H9 (cell line): ENCODE results near the gene MPL. TPM values are rescaled to one million over a fixed set of nuclear protein-coding genes. Genes with fewer than 3 reads are reported as not detected.

ENCODE experiments used
- DNase-seq: peaks from one replicate; pipeline ENCODE4 v3.0.0-alpha.2; 2017
- H2AFZ ChIP-seq: one replicate; pipeline ENCODE4 v1.6.1; 2013; ENCODE audit warnings: mild to moderate bottlenecking, low read length, control low read depth, moderate library complexity
- H2AK5ac ChIP-seq: 2 replicates; pipeline ENCODE4 v1.6.1; 2013; ENCODE audit warnings: low read length, control low read depth, mixed read lengths; ENCODE audit not compliant: insufficient read length
- H2BK120ac ChIP-seq: one replicate; pipeline ENCODE4 v1.6.1; 2013; ENCODE audit warnings: low read depth, mild to moderate bottlenecking, low read length, control low read depth, inconsistent platforms; ENCODE audit not compliant: poor library complexity, severe bottlenecking
- H2BK12ac ChIP-seq: 2 replicates; pipeline ENCODE4 v1.6.1; 2013; ENCODE audit warnings: low read length, control low read depth, mixed read lengths, low read depth; ENCODE audit not compliant: insufficient read length
- H2BK15ac ChIP-seq: 2 replicates; pipeline ENCODE4 v1.6.1; 2013; ENCODE audit warnings: low read depth, low read length, control low read depth
- H2BK20ac ChIP-seq: one replicate; pipeline ENCODE4 v1.6.1; 2013; ENCODE audit warnings: low read depth, mild to moderate bottlenecking, low read length, control low read depth, inconsistent platforms; ENCODE audit not compliant: poor library complexity, severe bottlenecking
- H2BK5ac ChIP-seq: 2 replicates; pipeline ENCODE4 v1.6.1; 2013; ENCODE audit warnings: low read length, control low read depth, mixed read lengths; ENCODE audit not compliant: insufficient read length
- H3K14ac ChIP-seq: 2 replicates; pipeline ENCODE4 v1.6.1; 2013; ENCODE audit warnings: low read length, control low read depth; ENCODE audit not compliant: insufficient read depth
- H3K18ac ChIP-seq: 2 replicates; pipeline ENCODE4 v1.6.1; 2013; ENCODE audit warnings: low read depth, mild to moderate bottlenecking, mixed read lengths, low read length, control low read depth; ENCODE audit not compliant: insufficient read length
- H3K23ac ChIP-seq: 2 replicates; pipeline ENCODE4 v1.6.1; 2013; ENCODE audit warnings: low read length, control low read depth, mixed read lengths, low read depth; ENCODE audit not compliant: insufficient read length
- H3K23me2 ChIP-seq: 2 replicates; pipeline ENCODE4 v1.6.1; 2013; ENCODE audit warnings: low read depth, mild to moderate bottlenecking, mixed read lengths, low read length, control low read depth; ENCODE audit not compliant: insufficient read length, poor library complexity, severe bottlenecking
- H3K27ac ChIP-seq: 2 replicates; pipeline ENCODE4 v1.5.1; 2013; ENCODE audit warnings: low read length, control low read depth, mixed read lengths, low read depth; ENCODE audit not compliant: insufficient read length
- H3K27me3 ChIP-seq: 2 replicates; pipeline ENCODE4 v1.6.1; 2013; ENCODE audit warnings: low read length, control low read depth, inconsistent platforms; ENCODE audit not compliant: insufficient read depth
- H3K4ac ChIP-seq: 2 replicates; pipeline ENCODE4 v1.6.1; 2013; ENCODE audit warnings: low read depth, mild to moderate bottlenecking, control low read depth, inconsistent platforms, low read length, moderate library complexity
- H3K4me1 ChIP-seq: 2 replicates; pipeline ENCODE4 v1.6.1; 2013; ENCODE audit warnings: low read length, control low read depth, inconsistent platforms; ENCODE audit not compliant: insufficient read depth
- H3K4me2 ChIP-seq: 2 replicates; pipeline ENCODE4 v1.6.1; 2013; ENCODE audit warnings: low read length, control low read depth, mixed read lengths; ENCODE audit not compliant: insufficient read length, insufficient read depth
- H3K56ac ChIP-seq: 2 replicates; pipeline ENCODE4 v1.6.1; 2013; ENCODE audit warnings: low read depth, mild to moderate bottlenecking, mixed read lengths, low read length, control low read depth; ENCODE audit not compliant: insufficient read length
- H3K79me1 ChIP-seq: 2 replicates; pipeline ENCODE4 v1.6.1; 2013; ENCODE audit warnings: low read depth, mild to moderate bottlenecking, moderate library complexity, low read length, control low read depth, inconsistent platforms; ENCODE audit not compliant: insufficient read depth, poor library complexity, severe bottlenecking
- H3K79me2 ChIP-seq: 2 replicates; pipeline ENCODE4 v1.6.1; 2013; ENCODE audit warnings: low read length, control low read depth, inconsistent platforms; ENCODE audit not compliant: insufficient read depth
- H3K9ac ChIP-seq: 2 replicates; pipeline ENCODE4 v1.6.1; 2013; ENCODE audit warnings: low read length, control low read depth, mixed read lengths; ENCODE audit not compliant: insufficient read length; ENCODE audit errors: extremely low read depth
- H3K9me3 ChIP-seq: one replicate; pipeline ENCODE4 v1.6.1; 2013; ENCODE audit warnings: low read depth, low read length, inconsistent platforms; ENCODE audit not compliant: control insufficient read depth
- H3T11ph ChIP-seq: one replicate; pipeline ENCODE4 v1.6.1; 2013; ENCODE audit warnings: mild to moderate bottlenecking, low read length, control low read depth, inconsistent platforms
- H4K20me1 ChIP-seq: one replicate; pipeline ENCODE4 v1.6.1; 2013; ENCODE audit not compliant: control insufficient read depth, insufficient read length, insufficient read depth
- H4K5ac ChIP-seq: 2 replicates; pipeline ENCODE4 v1.6.1; 2013; ENCODE audit warnings: low read depth, mild to moderate bottlenecking, mixed read lengths, low read length, control low read depth; ENCODE audit not compliant: insufficient read length
- H4K8ac ChIP-seq: replicated peaks from 2 replicates; pipeline ENCODE4 v1.6.1; 2013; ENCODE audit warnings: low read length, control low read depth, mixed read lengths, low read depth; ENCODE audit not compliant: insufficient read length
- H4K91ac ChIP-seq: 2 replicates; pipeline ENCODE4 v1.6.1; 2013; ENCODE audit warnings: low read depth, mild to moderate bottlenecking, moderate library complexity, mixed read lengths, low read length, control low read depth; ENCODE audit not compliant: insufficient read length
- H3K27ac Mint-ChIP-seq, 3 experiments: 2 replicates in 2 of 3; 3 replicates in 1 of 3; pipeline ENCODE4 v1.8.0; 2020 to 2021; ENCODE audit warnings: mixed read lengths in 3 of 3, mild to moderate bottlenecking in 1 of 3, moderate library complexity in 1 of 3
- H3K27me3 Mint-ChIP-seq: 2 replicates; pipeline ENCODE4 v1.8.0; 2021; ENCODE audit warnings: low read depth, mild to moderate bottlenecking, moderate library complexity, mixed read lengths
- H3K36me3 Mint-ChIP-seq, 3 experiments: 2 replicates in 2 of 3; 3 replicates in 1 of 3; pipeline ENCODE4 v1.8.0; 2020 to 2021; ENCODE audit warnings: low read depth in 3 of 3, mixed read lengths in 3 of 3; ENCODE audit not compliant: insufficient read depth in 1 of 3
- H3K4me1 Mint-ChIP-seq, 2 experiments: 2 replicates each; pipeline ENCODE4 v1.8.0; 2020; ENCODE audit warnings: mixed read lengths in 2 of 2
- H3K4me3 Mint-ChIP-seq, 2 experiments: 2 replicates in 1 of 2; 3 replicates in 1 of 2; pipeline ENCODE4 v1.8.0; 2020 to 2021; ENCODE audit warnings: mild to moderate bottlenecking in 2 of 2, mixed read lengths in 2 of 2, moderate library complexity in 1 of 2
- H3K9me3 Mint-ChIP-seq, 2 experiments: 2 replicates in 1 of 2; 3 replicates in 1 of 2; pipeline ENCODE4 v1.8.0; 2020; ENCODE audit warnings: mild to moderate bottlenecking in 2 of 2, mixed read lengths in 2 of 2, moderate library complexity in 1 of 2
- WGBS: extraction: QIAGEN DNeasy Blood & Tissue Kit; methylation state at CpG from one replicate; pipeline ENCODE4 v1.1.7; 2013; ENCODE audit warnings: missing lambda C conversion rate, low lambda C conversion rate, mixed read lengths; ENCODE audit not compliant: insufficient read length; ENCODE audit errors: extremely low coverage; 5-methylcytosine and 5-hydroxymethylcytosine counted together
- total RNA-seq: library from RNA; stranded (reverse); gene quantifications from 2 replicates; pipeline ENCODE4 v1.2.1, GENCODE V29; 2021
- TF ChIP-seq, protein P1 (sequence below): fragments of 200-600 bp; sonication (generic); conservative IDR thresholded peaks from 3 replicates; pipeline ENCODE4 v1.8.0; 2021; ENCODE audit warnings: antibody characterized with exemption, mild to moderate bottlenecking

Gene MPL
- total RNA-seq, 1 experiment from 2014 or later: not detected

DNA sequence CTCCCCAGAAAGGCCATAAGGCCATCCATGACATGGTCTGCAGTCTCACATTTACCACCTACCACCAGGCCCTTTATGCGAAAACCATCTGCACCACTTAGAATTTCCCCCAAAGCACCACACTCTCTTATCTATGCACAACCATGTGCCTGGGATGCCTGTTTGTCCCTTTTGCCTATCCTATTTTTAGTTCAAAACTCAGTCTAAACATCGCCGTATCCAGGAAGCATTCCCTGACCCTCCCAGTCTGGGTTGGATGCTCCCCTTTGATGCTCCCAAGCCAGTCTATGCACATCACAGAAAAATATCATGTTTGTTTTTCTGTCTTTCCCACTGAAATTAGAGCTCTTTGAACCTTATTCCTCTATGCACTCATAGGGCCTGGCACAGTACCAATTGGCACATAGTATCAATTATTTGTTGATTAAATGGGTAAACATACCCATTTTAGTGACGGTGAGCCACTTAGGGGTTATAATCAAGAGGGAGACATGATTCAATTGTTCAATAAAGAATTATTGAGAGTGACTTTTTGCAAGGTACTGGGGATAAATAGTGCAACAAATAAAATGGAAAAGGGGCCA, 6.7 kb downstream of the MPL start:
- no peak overlapping the region for H2BK20ac ChIP-seq
- WGBS: no CpG with 5 or more reads among the region's 4 CpGs
- DNase-seq: no peak

More for the DNA sequence above, 6.7 kb downstream of the MPL start:
- H3K23me2 ChIP-seq: peaks cover 6% of the 10 kb centered on the region
- H3K4ac ChIP-seq: no peak overlapping the region
- no peak overlapping the region for H3K27ac Mint-ChIP-seq
- TF ChIP-seq, protein P1, sequence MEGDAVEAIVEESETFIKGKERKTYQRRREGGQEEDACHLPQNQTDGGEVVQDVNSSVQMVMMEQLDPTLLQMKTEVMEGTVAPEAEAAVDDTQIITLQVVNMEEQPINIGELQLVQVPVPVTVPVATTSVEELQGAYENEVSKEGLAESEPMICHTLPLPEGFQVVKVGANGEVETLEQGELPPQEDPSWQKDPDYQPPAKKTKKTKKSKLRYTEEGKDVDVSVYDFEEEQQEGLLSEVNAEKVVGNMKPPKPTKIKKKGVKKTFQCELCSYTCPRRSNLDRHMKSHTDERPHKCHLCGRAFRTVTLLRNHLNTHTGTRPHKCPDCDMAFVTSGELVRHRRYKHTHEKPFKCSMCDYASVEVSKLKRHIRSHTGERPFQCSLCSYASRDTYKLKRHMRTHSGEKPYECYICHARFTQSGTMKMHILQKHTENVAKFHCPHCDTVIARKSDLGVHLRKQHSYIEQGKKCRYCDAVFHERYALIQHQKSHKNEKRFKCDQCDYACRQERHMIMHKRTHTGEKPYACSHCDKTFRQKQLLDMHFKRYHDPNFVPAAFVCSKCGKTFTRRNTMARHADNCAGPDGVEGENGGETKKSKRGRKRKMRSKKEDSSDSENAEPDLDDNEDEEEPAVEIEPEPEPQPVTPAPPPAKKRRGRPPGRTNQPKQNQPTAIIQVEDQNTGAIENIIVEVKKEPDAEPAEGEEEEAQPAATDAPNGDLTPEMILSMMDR: no peak
- no peak overlapping the region for H2AFZ ChIP-seq
- H4K91ac ChIP-seq: no peak overlapping the region
- H3K4me1 Mint-ChIP-seq: peaks cover 25 to 32% of the 10 kb centered on the region in 2 experiments
- H4K20me1 ChIP-seq: no peaks in the 10 kb centered on the region
- no peaks in the 10 kb centered on the region for H3K9me3 Mint-ChIP-seq
- H3K79me1 ChIP-seq: no peaks in the 10 kb centered on the region
- no peak overlapping the region for H2BK12ac ChIP-seq
- H3K56ac ChIP-seq: no peak overlapping the region
- peaks cover 4% of the 10 kb centered on the region for H3K27me3 ChIP-seq
- H3T11ph ChIP-seq: no peak overlapping the region
- H3K4me3 Mint-ChIP-seq: no peak overlapping the region
- no peaks in the 10 kb centered on the region for H3K9me3 ChIP-seq
- H3K4me1 ChIP-seq: no peaks in the 10 kb centered on the region; the same call in 1 of the 2 replicates
- H3K36me3 Mint-ChIP-seq: no peaks in the 10 kb centered on the region
- no peak overlapping the region for H2BK15ac ChIP-seq
- no peak overlapping the region for H3K23ac ChIP-seq
- no peak overlapping the region for H4K5ac ChIP-seq
- no peak overlapping the region for H3K9ac ChIP-seq
- no peaks in the 10 kb centered on the region for H3K79me2 ChIP-seq
- H3K18ac ChIP-seq: no peak overlapping the region
- no peak overlapping the region for H3K14ac ChIP-seq
- peaks cover 29% of the 10 kb centered on the region for H3K27me3 Mint-ChIP-seq
- H2AK5ac ChIP-seq: no peak overlapping the region
- no peak overlapping the region for H2BK120ac ChIP-seq
- no peak overlapping the region for H4K8ac ChIP-seq
- no peak overlapping the region for H3K27ac ChIP-seq
- H3K4me2 ChIP-seq: no peak overlapping the region
- no peak overlapping the region for H2BK5ac ChIP-seq
